K562 (cell line): ENCODE results near the gene MACROD2. TPM values are rescaled to one million over a fixed set of nuclear protein-coding genes. Genes with fewer than 3 reads are reported as not detected.

Source experiments
- ATAC-seq: fragments of 200-7000 bp; cut with Tn5 transposase; 3 replicates; pipeline ENCODE4 v1.9.1; 2020; ENCODE audit warnings: moderate library complexity
- BruUV-seq: library from RNA; stranded (reverse); fragments of 400-500 nt; replicated peaks from 2 replicates; lab custom pipeline; 2021; lab: Mats Ljungman, UMichigan
- CTCF ChIA-PET: fragments of 300-600 bp; formaldehyde crosslinking; extraction: SDS; loops from one replicate; lab custom pipeline; 2021; ENCODE audit warnings: low intra/inter-chr PET ratio; lab: Yijun Ruan, JAX
- POLR2A ChIA-PET: fragments of 300-600, 350-650 bp; sonication (Branson Sonifier 250); formaldehyde crosslinking; extraction: SDS; loops from one replicate; lab custom pipeline; 2021; ENCODE audit warnings: antibody characterized with exemption, inconsistent platforms; lab: Yijun Ruan, JAX
- DNase-seq, 4 experiments: peaks; one replicate each; pipeline versions ENCODE4 v3.0.0 to v3.0.0-alpha.2; 2011 to 2018; ENCODE audit warnings: low spot score in 3 of 4, mixed read lengths in 3 of 4; ENCODE audit errors: extremely low read depth in 1 of 4
- FAIRE-seq: peaks from 2 replicates; lab custom pipeline; 2011; peaks lifted over from hg19 to GRCh38; lab: Jason Lieb, UNC
- H2AFZ ChIP-seq: 2 replicates; pipeline ENCODE4 v1.6.0; 2011; ENCODE audit warnings: low read depth, low read length, control low read depth, inconsistent platforms
- H3K27ac ChIP-seq: fragments of 200-600 bp; 3 replicates; pipeline ENCODE4 v1.8.0; 2011; ENCODE audit warnings: low read depth, mild to moderate bottlenecking, control low read depth, inconsistent platforms, low read length, moderate library complexity, mixed read lengths; ENCODE audit errors: extremely low read depth
- H3K27me3 ChIP-seq, 2 experiments: fragments of 300-600 bp in 1 of 2; 2 replicates in 1 of 2; 3 replicates in 1 of 2; pipeline versions ENCODE4 v1.6.0 to v1.8.0; 2011; ENCODE audit warnings: inconsistent platforms in 2 of 2, low read length in 2 of 2, mild to moderate bottlenecking in 1 of 2, mixed read lengths in 1 of 2, moderate library complexity in 1 of 2; ENCODE audit not compliant: control insufficient read depth in 2 of 2, insufficient read depth in 2 of 2
- H3K36me3 ChIP-seq: fragments of 300-600 bp; 3 replicates; pipeline ENCODE4 v1.8.0; 2011; ENCODE audit warnings: mild to moderate bottlenecking, low read length, inconsistent platforms; ENCODE audit not compliant: control insufficient read depth, insufficient read depth
- H3K4me1 ChIP-seq, 2 experiments: fragments of 200-600 bp in 1 of 2; replicated peaks in 1 of 2; 2 replicates in 1 of 2; 3 replicates in 1 of 2; pipeline versions ENCODE4 v1.5.1 to v1.8.0; 2011; ENCODE audit warnings: inconsistent platforms in 2 of 2, low read length in 2 of 2, mild to moderate bottlenecking in 1 of 2, mixed read lengths in 1 of 2, moderate library complexity in 1 of 2; ENCODE audit not compliant: control insufficient read depth in 2 of 2, insufficient read depth in 2 of 2
- H3K4me2 ChIP-seq: 2 replicates; pipeline ENCODE4 v1.6.1; 2011; ENCODE audit warnings: low read length, control low read depth, inconsistent platforms, mixed read lengths; ENCODE audit not compliant: insufficient read depth
- H3K4me3 ChIP-seq: fragments of 200-600 bp; sonication (generic), shearing (Covaris generic); 2 replicates; pipeline ENCODE4 v1.5.1; 2016; ENCODE audit warnings: control low read depth, inconsistent platforms
- H3K79me2 ChIP-seq: fragments of 200-600 bp; 3 replicates; pipeline ENCODE4 v1.8.0; 2011; ENCODE audit warnings: low read length, inconsistent platforms; ENCODE audit not compliant: control insufficient read depth, insufficient read depth
- H3K9ac ChIP-seq, 2 experiments: 2 replicates each; pipeline versions ENCODE4 v1.6.0 to v1.6.1; 2011; ENCODE audit warnings: low read depth in 2 of 2, low read length in 2 of 2, control low read depth in 1 of 2, inconsistent platforms in 1 of 2, mild to moderate bottlenecking in 1 of 2, mixed read lengths in 1 of 2; ENCODE audit not compliant: insufficient read depth in 1 of 2
- H3K9me1 ChIP-seq: one replicate; pipeline ENCODE4 v1.6.0; 2011; ENCODE audit warnings: inconsistent platforms, mild to moderate bottlenecking, low read length, moderate library complexity; ENCODE audit not compliant: control insufficient read depth, insufficient read depth
- H3K9me3 ChIP-seq: replicated peaks from 2 replicates; pipeline ENCODE4 v1.5.1; 2011; ENCODE audit warnings: low read depth, low read length, inconsistent platforms; ENCODE audit not compliant: control insufficient read depth, insufficient read depth
- H4K20me1 ChIP-seq: replicated peaks from 2 replicates; pipeline ENCODE4 v1.6.1; 2011; ENCODE audit warnings: low read length, inconsistent platforms, mixed read lengths; ENCODE audit not compliant: control insufficient read depth, insufficient read depth
- E2F8 ChIP-seq: fragments of 450-650 bp; IDR thresholded peaks from 2 replicates; pipeline ENCODE4 v1.7.1; 2018; ENCODE audit warnings: mild to moderate bottlenecking, low read depth; ENCODE audit not compliant: partially characterized antibody
- NR4A1 ChIP-seq, 2 experiments: fragments of 250-450 bp in 1 of 2; fragments of 450-650 bp in 1 of 2; sonication (Bioruptor Pico) in 1 of 2; IDR thresholded peaks; 2 replicates each; pipeline versions ENCODE4 v1.4.0 to v1.6.1; 2016 to 2020; ENCODE audit warnings: mild to moderate bottlenecking in 2 of 2, missing compliant biosample characterization in 1 of 2, missing genetic modification characterization in 1 of 2, moderate library complexity in 1 of 2
- RCOR1 ChIP-seq, 2 experiments: IDR thresholded peaks; 2 replicates each; pipeline ENCODE4 v1.6.1; 2012; ENCODE audit warnings: low read depth in 2 of 2, low read length in 2 of 2, borderline replicate concordance in 1 of 2, improper control_type of control experiment in 1 of 2
- SRF ChIP-seq, 2 experiments: fragments of 250-450, 450-650 bp in 1 of 2; sonication (Bioruptor Pico) in 1 of 2; sonication (generic) in 1 of 2; formaldehyde crosslinking; IDR thresholded peaks; 2 replicates each; pipeline versions ENCODE4 v1.5.0 to v1.5.1; 2020 to 2022; ENCODE audit warnings: mild to moderate bottlenecking in 1 of 2, missing genetic modification reagents in 1 of 2
- ZNF280A ChIP-seq: fragments of 450-650 bp; IDR thresholded peaks from 2 replicates; pipeline ENCODE4 v1.6.1; 2018; ENCODE audit warnings: mild to moderate bottlenecking, low read depth; ENCODE audit not compliant: partially characterized antibody
- ZNF507 ChIP-seq: conservative IDR thresholded peaks from 2 replicates; pipeline ENCODE4 v1.6.1; 2017; ENCODE audit warnings: missing genetic modification characterization, missing compliant biosample characterization
- WGBS: fragments of 100-300 bp; shearing (Covaris generic); methylation state at CpG from one replicate; pipeline ENCODE4 v1.1.6; 2016; ENCODE audit warnings: low coverage, mixed read lengths; ENCODE audit not compliant: insufficient coverage; ENCODE audit errors: missing lambda C conversion rate; 5-methylcytosine and 5-hydroxymethylcytosine counted together
- in situ Hi-C: fragments of 300-500 bp; cut with MboI; formaldehyde crosslinking; loops from 4 replicates; pipeline ENCODE4 v1.15.0; 2018; ENCODE audit warnings: inconsistent platforms, mixed read lengths
- intact Hi-C: fragments of 100-400 bp; cut with micrococcal nuclease; formaldehyde crosslinking; loops from 2 replicates; pipeline ENCODE4 v1.14.2; 2022
- polyA plus RNA-seq, 8 experiments: library from polyadenylated mRNA; depleted of rRNA in 4 of 8; stranded (reverse) in 5 of 8; unstranded in 3 of 8; fragments of >200 nt; fragmentation: Nextera tagmentation in 2 of 8; fragmentation: Illumina TruSeq in 1 of 8; extraction: Ambion mirVana in 2 of 8; extraction: Trizol in 1 of 8; gene quantifications; 2 replicates each; pipeline versions ENCODE4 v1.2.1 to v1.2.3, GENCODE V29; 2011 to 2014; ENCODE audit warnings: inconsistent platforms in 1 of 8, missing spikeins in 1 of 8
- total RNA-seq, 7 experiments: library from RNA; depleted of rRNA in 6 of 7; stranded (reverse); fragments of >200 nt in 6 of 7; fragmentation: Illumina TruSeq in 2 of 7; extraction: Trizol in 2 of 7; gene quantifications; 2 replicates each; pipeline versions ENCODE4 v1.2.1 to v1.2.3, GENCODE V29; 2011 to 2021; ENCODE audit warnings: low replicate concordance in 1 of 7
- TF ChIP-seq, protein P1 (sequence below): IDR thresholded peaks from 2 replicates; pipeline ENCODE4 v1.6.1; 2014; ENCODE audit warnings: antibody characterized with exemption
- TF ChIP-seq, protein P2 (sequence below): fragments of 250-450 bp; sonication (Bioruptor Pico); IDR thresholded peaks from 2 replicates; pipeline ENCODE4 v1.4.0; 2020

The MACROD2 gene
- total and polyA plus RNA-seq, 9 of the 15 experiments (the other 6 are each of a cell fraction or from before 2014, with no cell fraction given) = not detected

DNA sequence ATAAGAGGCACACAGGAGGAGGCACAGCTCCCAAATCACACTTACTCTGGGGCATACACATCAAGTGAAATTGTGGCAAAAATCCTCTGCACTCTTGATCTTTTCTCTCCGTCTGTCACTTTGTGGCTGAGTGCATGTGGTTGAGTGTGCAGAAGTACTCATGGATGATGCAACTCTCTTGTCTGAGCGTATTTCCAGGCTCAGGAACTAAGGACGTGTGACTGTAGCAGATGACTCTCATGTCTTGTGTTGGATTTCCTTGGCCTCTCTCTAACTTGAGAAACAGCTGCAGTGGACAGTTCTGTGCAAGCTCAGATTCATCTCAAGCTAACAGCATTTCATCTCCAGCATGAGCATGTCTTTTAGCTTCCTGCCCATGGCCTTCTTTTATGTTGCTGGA lies 587.5 kb downstream of the MACROD2 start:
- BruUV-seq = no TSS peak
- H3K9ac ChIP-seq = no peak overlapping the region
- H3K79me2 ChIP-seq = no peaks in the 10 kb centered on the region
- DNase-seq (no peak), FAIRE-seq (no peak), ATAC-seq (no peak)
- H3K36me3 ChIP-seq = no peaks in the 10 kb centered on the region
- H2AFZ ChIP-seq = no peak overlapping the region
- CTCF ChIA-PET = no interaction called here
- no peak overlapping the region for H3K4me3 ChIP-seq
- H3K4me1 ChIP-seq = no peaks in the 10 kb centered on the region
- 0% methylated on average over 3 of the region's 3 CpGs for WGBS
- no peak overlapping the region for H3K4me2 ChIP-seq
- H3K27ac ChIP-seq = no peak overlapping the region
- H4K20me1 ChIP-seq = no peaks in the 10 kb centered on the region
- POLR2A ChIA-PET = no interaction called here
- no peaks in the 10 kb centered on the region for H3K9me3 ChIP-seq
- in situ Hi-C loops (no loop called here), intact Hi-C loops (no loop called here)
- no peaks in the 10 kb centered on the region for H3K9me1 ChIP-seq
- no peaks in the 10 kb centered on the region for H3K27me3 ChIP-seq
- no peak for TF ChIP-seq E2F8
- TF ChIP-seq, protein P1, sequence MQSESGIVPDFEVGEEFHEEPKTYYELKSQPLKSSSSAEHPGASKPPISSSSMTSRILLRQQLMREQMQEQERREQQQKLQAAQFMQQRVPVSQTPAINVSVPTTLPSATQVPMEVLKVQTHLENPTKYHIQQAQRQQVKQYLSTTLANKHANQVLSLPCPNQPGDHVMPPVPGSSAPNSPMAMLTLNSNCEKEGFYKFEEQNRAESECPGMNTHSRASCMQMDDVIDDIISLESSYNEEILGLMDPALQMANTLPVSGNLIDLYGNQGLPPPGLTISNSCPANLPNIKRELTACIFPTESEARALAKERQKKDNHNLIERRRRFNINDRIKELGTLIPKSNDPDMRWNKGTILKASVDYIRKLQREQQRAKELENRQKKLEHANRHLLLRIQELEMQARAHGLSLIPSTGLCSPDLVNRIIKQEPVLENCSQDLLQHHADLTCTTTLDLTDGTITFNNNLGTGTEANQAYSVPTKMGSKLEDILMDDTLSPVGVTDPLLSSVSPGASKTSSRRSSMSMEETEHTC = no peak
- TF ChIP-seq ZNF280A = no peak
- TF ChIP-seq ZNF507 = no peak
- no peak for TF ChIP-seq SRF (CRISPR knock-in tag; IDR thresholded peaks at IDR 0.05)
- no peak for TF ChIP-seq RCOR1 (IDR thresholded peaks at IDR 0.05; ENCODE audit: borderline replicate concordance in 1 of 2, low read depth in 2 of 2, low read length in 2 of 2)
- TF ChIP-seq NR4A1 (CRISPR knock-in tag; IDR thresholded peaks at IDR 0.05) = no peak
- no peak for TF ChIP-seq NR4A1 (tag; IDR thresholded peaks at IDR 0.05)
- TF ChIP-seq, protein P2, sequence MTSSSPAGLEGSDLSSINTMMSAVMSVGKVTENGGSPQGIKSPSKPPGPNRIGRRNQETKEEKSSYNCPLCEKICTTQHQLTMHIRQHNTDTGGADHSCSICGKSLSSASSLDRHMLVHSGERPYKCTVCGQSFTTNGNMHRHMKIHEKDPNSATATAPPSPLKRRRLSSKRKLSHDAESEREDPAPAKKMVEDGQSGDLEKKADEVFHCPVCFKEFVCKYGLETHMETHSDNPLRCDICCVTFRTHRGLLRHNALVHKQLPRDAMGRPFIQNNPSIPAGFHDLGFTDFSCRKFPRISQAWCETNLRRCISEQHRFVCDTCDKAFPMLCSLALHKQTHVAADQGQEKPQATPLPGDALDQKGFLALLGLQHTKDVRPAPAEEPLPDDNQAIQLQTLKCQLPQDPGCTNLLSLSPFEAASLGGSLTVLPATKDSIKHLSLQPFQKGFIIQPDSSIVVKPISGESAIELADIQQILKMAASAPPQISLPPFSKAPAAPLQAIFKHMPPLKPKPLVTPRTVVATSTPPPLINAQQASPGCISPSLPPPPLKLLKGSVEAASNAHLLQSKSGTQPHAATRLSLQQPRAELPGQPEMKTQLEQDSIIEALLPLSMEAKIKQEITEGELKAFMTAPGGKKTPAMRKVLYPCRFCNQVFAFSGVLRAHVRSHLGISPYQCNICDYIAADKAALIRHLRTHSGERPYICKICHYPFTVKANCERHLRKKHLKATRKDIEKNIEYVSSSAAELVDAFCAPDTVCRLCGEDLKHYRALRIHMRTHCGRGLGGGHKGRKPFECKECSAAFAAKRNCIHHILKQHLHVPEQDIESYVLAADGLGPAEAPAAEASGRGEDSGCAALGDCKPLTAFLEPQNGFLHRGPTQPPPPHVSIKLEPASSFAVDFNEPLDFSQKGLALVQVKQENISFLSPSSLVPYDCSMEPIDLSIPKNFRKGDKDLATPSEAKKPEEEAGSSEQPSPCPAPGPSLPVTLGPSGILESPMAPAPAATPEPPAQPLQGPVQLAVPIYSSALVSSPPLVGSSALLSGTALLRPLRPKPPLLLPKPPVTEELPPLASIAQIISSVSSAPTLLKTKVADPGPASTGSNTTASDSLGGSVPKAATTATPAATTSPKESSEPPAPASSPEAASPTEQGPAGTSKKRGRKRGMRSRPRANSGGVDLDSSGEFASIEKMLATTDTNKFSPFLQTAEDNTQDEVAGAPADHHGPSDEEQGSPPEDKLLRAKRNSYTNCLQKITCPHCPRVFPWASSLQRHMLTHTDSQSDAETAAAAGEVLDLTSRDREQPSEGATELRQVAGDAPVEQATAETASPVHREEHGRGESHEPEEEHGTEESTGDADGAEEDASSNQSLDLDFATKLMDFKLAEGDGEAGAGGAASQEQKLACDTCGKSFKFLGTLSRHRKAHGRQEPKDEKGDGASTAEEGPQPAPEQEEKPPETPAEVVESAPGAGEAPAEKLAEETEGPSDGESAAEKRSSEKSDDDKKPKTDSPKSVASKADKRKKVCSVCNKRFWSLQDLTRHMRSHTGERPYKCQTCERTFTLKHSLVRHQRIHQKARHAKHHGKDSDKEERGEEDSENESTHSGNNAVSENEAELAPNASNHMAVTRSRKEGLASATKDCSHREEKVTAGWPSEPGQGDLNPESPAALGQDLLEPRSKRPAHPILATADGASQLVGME (CRISPR knock-in tag) = no peak
